Measurements from ENCODE around the gene KIF15.

The KIF15 gene

DNA sequence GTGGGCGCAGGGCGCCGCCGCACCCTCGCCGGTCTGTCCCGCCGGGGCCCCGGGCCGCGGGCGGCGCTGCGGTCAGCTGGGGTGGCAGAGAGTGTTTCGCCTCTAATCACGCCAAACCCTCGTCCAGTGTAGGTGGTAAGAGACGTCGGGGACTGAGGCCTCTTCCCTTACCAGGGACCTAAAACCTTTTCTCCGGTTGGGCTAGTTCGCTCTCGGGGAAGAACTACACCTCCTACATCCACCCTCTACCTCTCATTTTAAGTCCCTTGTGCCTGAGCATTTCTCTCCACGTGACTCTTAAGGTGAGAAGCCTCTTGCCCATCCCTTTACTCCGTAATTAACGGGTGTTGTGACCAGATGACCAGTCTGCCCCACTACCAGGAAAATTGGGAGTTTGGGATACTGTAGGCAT, 100.6 kb downstream of the KIF15 start:
- peak overlapping the region; percentile 82 for H3K4me3 ChIP-seq (ENCODE audit: control insufficient read depth, low read depth, low read length)
- TF ChIP-seq, protein P1, sequence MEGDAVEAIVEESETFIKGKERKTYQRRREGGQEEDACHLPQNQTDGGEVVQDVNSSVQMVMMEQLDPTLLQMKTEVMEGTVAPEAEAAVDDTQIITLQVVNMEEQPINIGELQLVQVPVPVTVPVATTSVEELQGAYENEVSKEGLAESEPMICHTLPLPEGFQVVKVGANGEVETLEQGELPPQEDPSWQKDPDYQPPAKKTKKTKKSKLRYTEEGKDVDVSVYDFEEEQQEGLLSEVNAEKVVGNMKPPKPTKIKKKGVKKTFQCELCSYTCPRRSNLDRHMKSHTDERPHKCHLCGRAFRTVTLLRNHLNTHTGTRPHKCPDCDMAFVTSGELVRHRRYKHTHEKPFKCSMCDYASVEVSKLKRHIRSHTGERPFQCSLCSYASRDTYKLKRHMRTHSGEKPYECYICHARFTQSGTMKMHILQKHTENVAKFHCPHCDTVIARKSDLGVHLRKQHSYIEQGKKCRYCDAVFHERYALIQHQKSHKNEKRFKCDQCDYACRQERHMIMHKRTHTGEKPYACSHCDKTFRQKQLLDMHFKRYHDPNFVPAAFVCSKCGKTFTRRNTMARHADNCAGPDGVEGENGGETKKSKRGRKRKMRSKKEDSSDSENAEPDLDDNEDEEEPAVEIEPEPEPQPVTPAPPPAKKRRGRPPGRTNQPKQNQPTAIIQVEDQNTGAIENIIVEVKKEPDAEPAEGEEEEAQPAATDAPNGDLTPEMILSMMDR (IDR thresholded peaks at IDR 0.05; ENCODE audit: control insufficient read depth, insufficient read depth, low read depth, low read length, missing control alignments) = no peak
- DNase-seq (ENCODE audit: low read depth) = no peak

DNA sequence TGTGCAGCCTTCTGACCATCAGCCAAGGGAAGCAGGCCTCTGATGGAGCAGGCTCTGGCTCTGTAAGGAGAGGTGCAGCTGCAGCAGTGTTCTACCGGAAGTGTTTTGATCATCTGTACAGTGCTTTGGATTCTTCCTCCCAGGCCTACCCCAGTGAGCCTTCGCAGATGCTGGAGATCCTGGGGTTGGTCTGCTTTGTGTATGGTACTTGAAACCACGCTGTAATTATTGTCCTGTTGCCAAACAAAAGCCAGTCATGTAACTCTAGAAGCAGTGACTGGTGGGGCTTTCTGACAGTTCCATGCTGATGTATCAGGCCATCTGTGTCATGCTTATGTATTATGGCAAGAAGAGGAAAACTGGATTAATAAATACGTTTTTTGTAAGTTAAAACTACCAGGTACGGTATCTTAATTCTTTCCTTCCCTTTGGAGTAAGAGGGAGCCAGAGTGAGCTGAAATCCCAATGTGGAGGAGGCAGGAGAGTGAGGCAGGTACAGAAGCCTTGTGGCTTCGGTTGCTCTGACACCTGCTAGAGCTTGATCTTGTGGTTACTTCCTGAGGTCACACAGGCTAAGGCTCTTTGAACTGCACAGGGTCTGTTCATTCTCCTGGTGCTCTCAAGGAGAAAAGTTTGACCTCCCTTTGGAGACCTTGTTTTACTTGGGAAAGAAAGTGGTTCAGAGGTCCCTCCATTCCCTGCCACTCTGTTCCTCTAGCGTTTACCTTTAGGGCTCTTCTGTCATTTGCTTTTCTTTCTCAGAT, 103.9 kb downstream of the KIF15 start:
- TF ChIP-seq, protein P1 (IDR thresholded peaks at IDR 0.05; ENCODE audit: control insufficient read depth, insufficient read depth, low read depth, low read length, missing control alignments) = no peak
- H3K4me3 ChIP-seq (ENCODE audit: control insufficient read depth, low read depth, low read length) = no peak overlapping the region
- DNase-seq (ENCODE audit: low read depth) = no peak

DNA sequence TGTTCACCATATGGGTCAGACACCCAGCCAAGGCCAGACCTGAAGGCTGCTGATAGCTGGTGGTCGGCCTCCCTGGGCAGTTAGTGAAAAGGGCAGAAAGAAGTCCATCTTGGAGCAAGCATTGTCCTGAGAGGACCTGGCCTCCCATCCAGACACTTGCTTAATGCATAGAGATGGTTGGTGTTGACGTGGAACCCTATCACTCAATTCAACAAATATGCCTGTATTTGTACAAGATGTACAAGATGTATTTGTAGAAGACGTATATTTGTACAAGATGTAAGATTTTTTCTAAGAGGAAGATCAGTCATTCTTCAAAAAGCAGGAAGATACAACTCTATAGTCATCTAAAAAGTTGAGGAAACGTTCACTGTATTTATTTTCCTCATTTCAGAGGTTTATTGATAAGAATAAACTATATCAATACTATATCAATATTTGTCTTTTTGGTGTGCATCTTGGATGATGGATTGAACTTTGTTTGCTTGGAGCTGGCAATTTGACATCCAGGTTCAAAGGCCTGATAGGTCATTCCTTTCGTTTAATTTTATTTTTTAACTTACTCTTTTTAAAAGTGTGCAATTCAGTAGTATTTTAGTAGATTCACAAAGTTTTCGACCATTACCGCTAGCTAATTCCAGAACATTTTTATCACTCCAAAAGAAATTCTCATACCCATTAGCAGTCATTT, 106.0 kb downstream of the KIF15 start:
- TF ChIP-seq, protein P1 (IDR thresholded peaks at IDR 0.05; ENCODE audit: control insufficient read depth, insufficient read depth, low read depth, low read length, missing control alignments) = no peak
- DNase-seq (ENCODE audit: low read depth) = no peak
- no peak overlapping the region for H3K4me3 ChIP-seq (ENCODE audit: control insufficient read depth, low read depth, low read length)

DNA sequence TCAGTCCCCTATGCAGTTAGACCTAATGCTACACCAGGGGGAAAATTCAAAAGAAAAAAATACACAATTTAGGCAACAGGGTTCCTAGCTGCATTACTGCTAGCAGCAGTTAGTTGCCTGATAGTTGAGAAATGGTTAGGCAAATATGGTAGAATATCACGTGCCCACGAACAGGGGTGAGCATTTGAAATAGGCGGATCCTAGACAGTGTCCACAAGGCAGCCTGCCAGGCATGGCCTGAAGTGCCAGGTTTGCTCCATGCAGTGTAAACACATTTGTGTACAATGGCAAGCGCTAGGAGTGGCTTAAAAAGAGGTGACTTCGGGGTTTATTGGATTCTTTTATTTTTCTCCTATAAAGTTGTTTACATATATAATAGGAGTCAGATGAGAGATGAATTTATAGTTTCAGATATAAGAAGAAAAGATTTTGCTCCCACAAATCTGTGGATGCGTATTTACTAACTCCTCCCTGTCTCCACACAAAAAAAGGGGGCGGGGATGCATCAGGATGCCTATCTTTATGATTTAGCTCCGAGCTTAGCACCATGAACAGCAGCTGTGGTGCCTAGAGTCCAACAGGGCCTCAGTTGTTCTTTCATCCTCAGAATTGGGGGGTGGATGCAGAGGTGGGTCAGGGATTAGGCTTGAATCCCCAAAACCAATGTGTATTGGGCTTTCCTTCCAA, 108.9 kb downstream of the KIF15 start:
- DNase-seq (ENCODE audit: low read depth) = no peak
- TF ChIP-seq, protein P1 (IDR thresholded peaks at IDR 0.05; ENCODE audit: control insufficient read depth, insufficient read depth, low read depth, low read length, missing control alignments) = no peak
- H3K4me3 ChIP-seq (ENCODE audit: control insufficient read depth, low read depth, low read length) = no peak overlapping the region

DNA sequence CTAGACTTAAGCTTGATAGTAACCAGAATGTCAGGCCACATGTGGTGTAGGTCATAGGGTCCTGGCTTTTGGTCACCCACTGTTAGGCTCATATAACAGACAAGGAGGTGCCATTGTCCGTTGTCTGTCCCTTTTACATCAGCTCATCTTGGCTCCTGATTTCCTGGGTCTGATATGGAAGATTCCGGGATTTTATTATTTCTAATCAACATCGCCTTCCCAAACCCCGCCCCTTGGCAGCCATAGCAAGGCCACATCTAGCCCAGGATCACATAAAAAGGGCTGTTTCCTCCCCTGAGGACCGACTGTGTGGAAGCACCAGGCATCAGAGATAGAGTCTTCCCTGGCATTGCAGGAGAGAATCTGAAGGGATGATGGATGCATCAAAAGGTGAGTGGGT, 112.7 kb downstream of the KIF15 start, which contains the start of gene TGM4:
TGM4 (plus strand) TSS at position 301 of the 400 bp plus-strand sequence; CDS start at position 372, 71 bp downstream.
- H3K4me3 ChIP-seq (ENCODE audit: control insufficient read depth, low read depth, low read length) = no peak within 1 kb of the TSS
- no peak for DNase-seq (ENCODE audit: low read depth)

DNA sequence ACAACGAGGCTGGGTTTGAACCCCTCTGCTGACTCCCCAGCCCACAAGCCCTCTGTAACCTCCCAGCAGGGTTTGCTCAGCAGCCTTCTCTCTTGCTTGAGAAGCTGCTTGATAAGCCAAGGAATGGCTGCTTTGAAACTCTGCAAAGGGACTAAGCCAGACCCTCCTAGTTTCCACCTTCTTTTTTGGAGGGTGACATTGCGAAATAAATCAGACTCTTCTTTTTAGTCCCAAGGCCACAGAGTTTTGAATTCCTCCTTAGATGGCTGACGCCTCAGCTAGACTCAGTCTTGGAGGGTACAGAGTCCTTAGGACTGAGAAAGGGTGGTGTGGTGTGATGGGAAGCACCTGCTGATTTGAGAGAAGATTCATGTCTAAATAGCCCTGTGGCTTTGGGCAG, 114.0 kb downstream of the KIF15 start:
- DNase-seq (ENCODE audit: low read depth) = no peak
- TF ChIP-seq, protein P1 (IDR thresholded peaks at IDR 0.05; ENCODE audit: control insufficient read depth, insufficient read depth, low read depth, low read length, missing control alignments) = no peak
- H3K4me3 ChIP-seq (ENCODE audit: control insufficient read depth, low read depth, low read length) = no peak overlapping the region

More for the DNA sequence above, 112.7 kb downstream of the KIF15 start, which contains the start of gene TGM4:
- TF ChIP-seq, protein P1 (IDR thresholded peaks at IDR 0.05; ENCODE audit: control insufficient read depth, insufficient read depth, low read depth, low read length, missing control alignments) = no peak
